Loucy (cell line): ENCODE measurements around the gene MRPS24.

ENCODE experiments used
- EZH2phosphoT487 ChIP-seq: fragments of 200-600 bp; IDR thresholded peaks from 2 replicates; pipeline ENCODE4 v1.6.1; 2018; ENCODE audit warnings: antibody characterized with exemption, mild to moderate bottlenecking, moderate library complexity, borderline replicate concordance
- TF ChIP-seq, protein P1 (sequence below): fragments of 200-600 bp; sonication (generic); conservative IDR thresholded peaks from 2 replicates; pipeline ENCODE4 v1.5.1; 2014; ENCODE audit warnings: mild to moderate bottlenecking, antibody characterized with exemption, low read length

DNA sequence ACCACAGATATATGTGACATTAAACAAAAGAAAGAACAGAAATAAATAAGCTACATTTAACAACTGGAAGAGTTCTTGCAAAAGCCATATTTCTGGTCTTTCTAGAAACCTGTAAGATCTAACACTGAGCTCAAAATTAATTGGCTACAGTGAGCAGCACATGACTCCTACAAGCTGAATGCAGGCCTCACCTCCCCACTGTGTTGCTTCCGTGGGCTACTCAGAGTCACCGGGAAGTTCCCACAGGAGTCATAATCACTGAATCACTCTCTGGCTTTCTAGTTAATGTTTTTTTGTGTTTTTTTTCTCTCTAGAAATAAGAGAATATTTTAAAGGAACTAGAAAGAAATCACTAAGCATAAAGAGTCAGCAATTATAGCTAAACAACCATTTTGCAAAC is 10.2 kb upstream of the MRPS24 start:
- TF ChIP-seq, protein P1, sequence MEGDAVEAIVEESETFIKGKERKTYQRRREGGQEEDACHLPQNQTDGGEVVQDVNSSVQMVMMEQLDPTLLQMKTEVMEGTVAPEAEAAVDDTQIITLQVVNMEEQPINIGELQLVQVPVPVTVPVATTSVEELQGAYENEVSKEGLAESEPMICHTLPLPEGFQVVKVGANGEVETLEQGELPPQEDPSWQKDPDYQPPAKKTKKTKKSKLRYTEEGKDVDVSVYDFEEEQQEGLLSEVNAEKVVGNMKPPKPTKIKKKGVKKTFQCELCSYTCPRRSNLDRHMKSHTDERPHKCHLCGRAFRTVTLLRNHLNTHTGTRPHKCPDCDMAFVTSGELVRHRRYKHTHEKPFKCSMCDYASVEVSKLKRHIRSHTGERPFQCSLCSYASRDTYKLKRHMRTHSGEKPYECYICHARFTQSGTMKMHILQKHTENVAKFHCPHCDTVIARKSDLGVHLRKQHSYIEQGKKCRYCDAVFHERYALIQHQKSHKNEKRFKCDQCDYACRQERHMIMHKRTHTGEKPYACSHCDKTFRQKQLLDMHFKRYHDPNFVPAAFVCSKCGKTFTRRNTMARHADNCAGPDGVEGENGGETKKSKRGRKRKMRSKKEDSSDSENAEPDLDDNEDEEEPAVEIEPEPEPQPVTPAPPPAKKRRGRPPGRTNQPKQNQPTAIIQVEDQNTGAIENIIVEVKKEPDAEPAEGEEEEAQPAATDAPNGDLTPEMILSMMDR: no peak
- TF ChIP-seq EZH2phosphoT487: no peak
